Measurements from ENCODE around the gene VPS51.
A peak's percentile ranks its signal among the peaks of the same experiment; 100 is the strongest.

The VPS51 gene

GRCh38 chr11:65071907-65072630 is 23.9 kb upstream of the VPS51 start:
- H2AFZ ChIP-seq (ENCODE audit: low read depth, low read length): peak overlapping the region; percentile 58; the same call in 1 of the 2 replicates
- H3K79me2 ChIP-seq (ENCODE audit: low read length): 0 out of 2 replicates have a peak, but pooled peaks cover under 1% of the 10 kb centered on the region
- H3K4me3 ChIP-seq (ENCODE audit: low read length): no peak overlapping the region
- H4K20me1 ChIP-seq (ENCODE audit: insufficient read depth, low read length): no peaks in the 10 kb centered on the region
- no peaks in the 10 kb centered on the region for H3K9me3 ChIP-seq (ENCODE audit: insufficient read depth, low read length)
- H3K36me3 ChIP-seq (replicated peaks; ENCODE audit: low read depth, low read length): peaks cover 6% of the 10 kb centered on the region
- H3K4me2 ChIP-seq (ENCODE audit: low read length): peak overlapping the region; percentile 27
- H3K9ac ChIP-seq (ENCODE audit: low read length): no peak overlapping the region
- H3K4me1 ChIP-seq (ENCODE audit: low read length): peaks cover 19% of the 10 kb centered on the region
- H3K27me3 ChIP-seq (ENCODE audit: low read depth, low read length): no peaks in the 10 kb centered on the region
- no peak for TF ChIP-seq CTCF (IDR thresholded peaks at IDR 0.05; ENCODE audit: low read depth, low read length)
- no peak for TF ChIP-seq EZH2phosphoT487 (IDR thresholded peaks at IDR 0.05; ENCODE audit: low read depth)
- no peak overlapping the region for H3K27ac ChIP-seq (ENCODE audit: low read length)

GRCh38 chr11:65072631-65072966 is 23.4 kb upstream of the VPS51 start:
- Histone ChIP-seq H3K4me2 (ENCODE audit: low read length) (no peak overlapping the region), H3K27me3 (ENCODE audit: low read depth, low read length) (no peaks in the 10 kb centered on the region), H2AFZ (ENCODE audit: low read depth, low read length) (no peak overlapping the region), H3K4me1 (ENCODE audit: low read length) (peaks cover 14% of the 10 kb centered on the region), H4K20me1 (ENCODE audit: insufficient read depth, low read length) (no peaks in the 10 kb centered on the region), H3K4me3 (ENCODE audit: low read length) (no peak overlapping the region), H3K27ac (ENCODE audit: low read length) (no peak overlapping the region), H3K9me3 (ENCODE audit: insufficient read depth, low read length) (no peaks in the 10 kb centered on the region), H3K36me3 (replicated peaks; ENCODE audit: low read depth, low read length) (peaks cover 12% of the 10 kb centered on the region), H3K79me2 (ENCODE audit: low read length) (peaks cover 6% of the 10 kb centered on the region), H3K9ac (ENCODE audit: low read length) (no peak overlapping the region)
- TF ChIP-seq EZH2phosphoT487 (IDR thresholded peaks at IDR 0.05; ENCODE audit: low read depth): no peak
- no peak for TF ChIP-seq CTCF (IDR thresholded peaks at IDR 0.05; ENCODE audit: low read depth, low read length)

GRCh38 chr11:65077451-65077850 is 18.6 kb upstream of the VPS51 start:
- Histone ChIP-seq H3K79me2 (ENCODE audit: low read length) (peaks cover 49% of the 10 kb centered on the region), H3K4me3 (ENCODE audit: low read length) (no peak overlapping the region), H3K9me3 (ENCODE audit: insufficient read depth, low read length) (no peaks in the 10 kb centered on the region), H2AFZ (ENCODE audit: low read depth, low read length) (no peak overlapping the region), H3K27me3 (ENCODE audit: low read depth, low read length) (no peaks in the 10 kb centered on the region), H3K4me1 (ENCODE audit: low read length) (peaks cover 14% of the 10 kb centered on the region), H3K27ac (ENCODE audit: low read length) (no peak overlapping the region), H3K4me2 (ENCODE audit: low read length) (no peak overlapping the region), H3K36me3 (replicated peaks; ENCODE audit: low read depth, low read length) (peaks cover 51% of the 10 kb centered on the region), H3K9ac (ENCODE audit: low read length) (no peak overlapping the region), H4K20me1 (ENCODE audit: insufficient read depth, low read length) (peaks cover 5% of the 10 kb centered on the region; the same call in 1 of the 2 replicates)
- no peak for TF ChIP-seq CTCF (IDR thresholded peaks at IDR 0.05; ENCODE audit: low read depth, low read length)
- no peak for TF ChIP-seq EZH2phosphoT487 (IDR thresholded peaks at IDR 0.05; ENCODE audit: low read depth)

GRCh38 chr11:65078151-65078550 is 17.9 kb upstream of the VPS51 start:
- TF ChIP-seq CTCF (IDR thresholded peaks at IDR 0.05; ENCODE audit: low read depth, low read length) (peak; percentile 60), EZH2phosphoT487 (IDR thresholded peaks at IDR 0.05; ENCODE audit: low read depth) (no peak)
- H3K27me3 ChIP-seq (ENCODE audit: low read depth, low read length): no peaks in the 10 kb centered on the region
- H4K20me1 ChIP-seq (ENCODE audit: insufficient read depth, low read length): peaks cover 8% of the 10 kb centered on the region; the same call in 1 of the 2 replicates
- H2AFZ ChIP-seq (ENCODE audit: low read depth, low read length): no peak overlapping the region
- 0 out of 2 replicates have a peak overlapping the region, but pooled peaks have one; percentile 22 for H3K4me2 ChIP-seq (ENCODE audit: low read length)
- H3K4me1 ChIP-seq (ENCODE audit: low read length): peaks cover 20% of the 10 kb centered on the region
- H3K9me3 ChIP-seq (ENCODE audit: insufficient read depth, low read length): no peaks in the 10 kb centered on the region
- H3K79me2 ChIP-seq (ENCODE audit: low read length): peaks cover 56% of the 10 kb centered on the region
- H3K9ac ChIP-seq (ENCODE audit: low read length): no peak overlapping the region
- H3K36me3 ChIP-seq (replicated peaks; ENCODE audit: low read depth, low read length): peaks cover 57% of the 10 kb centered on the region
- H3K4me3 ChIP-seq (ENCODE audit: low read length): no peak overlapping the region
- peak overlapping the region; percentile 33 for H3K27ac ChIP-seq (ENCODE audit: low read length)

Measured in OCI-LY3 (cell line).